Transverse colon (tissue), 4 donors: Measurements from ENCODE around the gene LMNA.
"Not testable (repeated sequence)": the region's sequence is repeated elsewhere in the genome, so short reads cannot be mapped to it uniquely, and the experiment has no call there.

Experiments used
- EP300 ChIP-seq: sonication (generic); formaldehyde crosslinking; IDR thresholded peaks from one replicate; pipeline ENCODE4 v1.6.1; 2017; ENCODE audit warnings: antibody characterized with exemption, low read depth
- POLR2A ChIP-seq: fragments of 450-650 bp; IDR thresholded peaks from one replicate; pipeline ENCODE4 v1.6.1; 2016; ENCODE audit warnings: antibody characterized with exemption, mild to moderate bottlenecking, moderate library complexity
- POLR2AphosphoS5 ChIP-seq, 3 donors: sonication (generic); formaldehyde crosslinking; IDR thresholded peaks; one replicate each; pipeline ENCODE4 v1.6.1; 2016; ENCODE audit warnings: antibody characterized with exemption in 3 of 3
- TF ChIP-seq, protein P1 (sequence below), 5 experiments: fragments of 200-600 bp in 3 of 5; fragments of 450-650 bp in 2 of 5; sonication (generic) in 3 of 5; IDR thresholded peaks; 1 replicate in 2 of 5; 2 replicates in 3 of 5; pipeline ENCODE4 v1.5.1; 2016 to 2017; ENCODE audit warnings: antibody characterized with exemption in 5 of 5, inconsistent platforms in 3 of 5, mild to moderate bottlenecking in 2 of 5, moderate library complexity in 1 of 5

DNA sequence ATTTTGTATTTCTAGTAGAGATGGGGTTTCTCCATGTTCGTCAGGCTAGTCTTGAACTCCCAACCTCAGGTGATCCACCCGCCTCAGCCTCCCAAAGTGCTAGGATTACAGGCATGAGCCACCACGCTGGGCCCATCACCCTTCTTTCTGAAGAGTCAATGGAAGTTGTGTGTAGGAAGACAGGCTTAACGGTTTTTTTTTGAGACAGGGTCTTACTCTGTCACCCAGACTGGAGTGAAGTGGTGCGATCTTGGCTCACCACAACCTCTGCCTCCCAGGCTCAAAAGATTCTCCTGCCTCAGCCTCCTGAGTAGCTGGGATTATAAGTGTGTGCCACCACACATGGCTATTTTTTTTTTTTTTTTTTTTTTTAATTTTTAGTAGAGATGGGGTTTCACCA is 2.2 kb downstream of the LMNA start:
- TF ChIP-seq POLR2AphosphoS5 (IDR thresholded peaks at IDR 0.05); POLR2A; EP300: not testable (repeated sequence)
- TF ChIP-seq, protein P1, sequence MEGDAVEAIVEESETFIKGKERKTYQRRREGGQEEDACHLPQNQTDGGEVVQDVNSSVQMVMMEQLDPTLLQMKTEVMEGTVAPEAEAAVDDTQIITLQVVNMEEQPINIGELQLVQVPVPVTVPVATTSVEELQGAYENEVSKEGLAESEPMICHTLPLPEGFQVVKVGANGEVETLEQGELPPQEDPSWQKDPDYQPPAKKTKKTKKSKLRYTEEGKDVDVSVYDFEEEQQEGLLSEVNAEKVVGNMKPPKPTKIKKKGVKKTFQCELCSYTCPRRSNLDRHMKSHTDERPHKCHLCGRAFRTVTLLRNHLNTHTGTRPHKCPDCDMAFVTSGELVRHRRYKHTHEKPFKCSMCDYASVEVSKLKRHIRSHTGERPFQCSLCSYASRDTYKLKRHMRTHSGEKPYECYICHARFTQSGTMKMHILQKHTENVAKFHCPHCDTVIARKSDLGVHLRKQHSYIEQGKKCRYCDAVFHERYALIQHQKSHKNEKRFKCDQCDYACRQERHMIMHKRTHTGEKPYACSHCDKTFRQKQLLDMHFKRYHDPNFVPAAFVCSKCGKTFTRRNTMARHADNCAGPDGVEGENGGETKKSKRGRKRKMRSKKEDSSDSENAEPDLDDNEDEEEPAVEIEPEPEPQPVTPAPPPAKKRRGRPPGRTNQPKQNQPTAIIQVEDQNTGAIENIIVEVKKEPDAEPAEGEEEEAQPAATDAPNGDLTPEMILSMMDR (IDR thresholded peaks at IDR 0.05) = not testable (repeated sequence)
